H1 (cell line): ENCODE results near the gene CRYBB2.
"Not testable (repeated sequence)": the region's sequence is repeated elsewhere in the genome, so short reads cannot be mapped to it uniquely, and the experiment has no call there.

Experiments used
- HDAC2 ChIP-seq, 2 experiments: fragments of 300-600 bp in 1 of 2; sonication (generic) in 1 of 2; IDR thresholded peaks; 2 replicates each; pipeline ENCODE4 v1.6.1; 2011 to 2012; ENCODE audit warnings: low read depth in 2 of 2, low read length in 2 of 2, mild to moderate bottlenecking in 2 of 2, moderate library complexity in 2 of 2, borderline replicate concordance in 1 of 2, inconsistent platforms in 1 of 2
- POLR2AphosphoS5 ChIP-seq: IDR thresholded peaks from 2 replicates; pipeline ENCODE4 v1.6.1; 2011; ENCODE audit warnings: low read depth, low read length
- RAD21 ChIP-seq, 2 experiments: IDR thresholded peaks in 1 of 2; conservative IDR thresholded peaks in 1 of 2; 2 replicates each; pipeline ENCODE4 v1.6.1; 2011; ENCODE audit warnings: low read depth in 2 of 2, low read length in 2 of 2, improper control_type of control experiment in 1 of 2, inconsistent platforms in 1 of 2, mild to moderate bottlenecking in 1 of 2, moderate library complexity in 1 of 2
- RNF2 ChIP-seq: fragments of 200-900, 300-1000 bp; sonication (generic); IDR thresholded peaks from 2 replicates; pipeline ENCODE4 v1.7.1; 2016; ENCODE audit warnings: borderline replicate concordance, low read depth, mild to moderate bottlenecking, antibody characterized with exemption, low read length; ENCODE audit not compliant: poor library complexity, severe bottlenecking; ENCODE audit errors: missing control alignments
- SIN3A ChIP-seq, 2 experiments: IDR thresholded peaks in 1 of 2; conservative IDR thresholded peaks in 1 of 2; 2 replicates each; pipeline ENCODE4 v1.6.1; 2011 to 2012; ENCODE audit warnings: low read length in 2 of 2, improper control_type of control experiment in 1 of 2, low read depth in 1 of 2, mild to moderate bottlenecking in 1 of 2
- TAF1 ChIP-seq: IDR thresholded peaks from 2 replicates; pipeline ENCODE4 v1.6.1; 2011; ENCODE audit warnings: mild to moderate bottlenecking, low read depth, low read length
- TBP ChIP-seq: IDR thresholded peaks from 2 replicates; pipeline ENCODE4 v1.6.1; 2011; ENCODE audit warnings: low read depth, low read length, improper control_type of control experiment
- TCF12 ChIP-seq: IDR thresholded peaks from 2 replicates; pipeline ENCODE4 v1.6.1; 2011; ENCODE audit warnings: low read depth, mild to moderate bottlenecking, low read length
- YY1 ChIP-seq: IDR thresholded peaks from 2 replicates; pipeline ENCODE4 v1.6.1; 2011; ENCODE audit warnings: low read depth, mild to moderate bottlenecking, low read length
- TF ChIP-seq, protein P1 (sequence below): IDR thresholded peaks from 2 replicates; pipeline ENCODE4 v1.6.1; 2012; ENCODE audit warnings: inconsistent platforms
- TF ChIP-seq, protein P2 (sequence below), 3 experiments: IDR thresholded peaks; 1 replicate in 2 of 3; 2 replicates in 1 of 3; pipeline versions ENCODE4 v1.5.1 to v1.6.1; 2011; ENCODE audit warnings: low read length in 3 of 3, mild to moderate bottlenecking in 3 of 3, inconsistent platforms in 2 of 3, low read depth in 1 of 3, moderate library complexity in 1 of 3; ENCODE audit not compliant: insufficient read depth in 1 of 3; ENCODE audit errors: control extremely low read depth in 1 of 3
- TF ChIP-seq, protein P3 (sequence below): IDR thresholded peaks from 2 replicates; pipeline ENCODE4 v1.6.1; 2011; ENCODE audit warnings: low read length, improper control_type of control experiment

DNA sequence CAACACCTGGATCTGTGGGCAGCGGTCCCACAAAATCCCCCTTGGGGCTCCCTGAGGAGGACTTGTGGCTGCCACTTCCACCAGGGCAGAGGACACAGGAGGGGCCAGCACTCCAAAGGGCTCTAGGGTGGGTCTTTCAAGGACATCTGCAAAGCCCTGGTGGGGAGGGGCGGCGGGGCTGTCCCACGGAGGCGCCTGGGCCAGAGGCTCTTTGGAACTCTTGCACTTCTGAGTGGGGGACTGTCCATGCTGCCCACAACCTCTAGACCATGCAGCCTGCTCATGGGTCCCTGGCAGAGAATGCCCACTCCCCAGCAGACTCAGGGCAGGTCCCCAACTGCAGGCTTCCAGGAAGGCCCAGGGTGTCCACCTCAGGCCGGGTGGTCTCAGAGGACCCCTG, 41.1 kb upstream of the CRYBB2 start:
- not testable (repeated sequence) for TF ChIP-seq TAF1; POLR2AphosphoS5; SIN3A (conservative IDR thresholded peaks at IDR 0.05 in 1 of 2, IDR thresholded peaks at IDR 0.05 in 1 of 2; ENCODE audit: low read depth in 1 of 2, low read length in 2 of 2); TCF12; RNF2; HDAC2 (IDR thresholded peaks at IDR 0.05; ENCODE audit: borderline replicate concordance in 1 of 2, low read depth in 2 of 2, low read length in 2 of 2); TBP; YY1; RAD21 (IDR thresholded peaks at IDR 0.05 in 1 of 2, conservative IDR thresholded peaks at IDR 0.05 in 1 of 2; ENCODE audit: low read depth in 2 of 2, low read length in 2 of 2)
- TF ChIP-seq, protein P1, sequence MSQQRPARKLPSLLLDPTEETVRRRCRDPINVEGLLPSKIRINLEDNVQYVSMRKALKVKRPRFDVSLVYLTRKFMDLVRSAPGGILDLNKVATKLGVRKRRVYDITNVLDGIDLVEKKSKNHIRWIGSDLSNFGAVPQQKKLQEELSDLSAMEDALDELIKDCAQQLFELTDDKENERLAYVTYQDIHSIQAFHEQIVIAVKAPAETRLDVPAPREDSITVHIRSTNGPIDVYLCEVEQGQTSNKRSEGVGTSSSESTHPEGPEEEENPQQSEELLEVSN: not testable (repeated sequence)
- TF ChIP-seq, protein P2, sequence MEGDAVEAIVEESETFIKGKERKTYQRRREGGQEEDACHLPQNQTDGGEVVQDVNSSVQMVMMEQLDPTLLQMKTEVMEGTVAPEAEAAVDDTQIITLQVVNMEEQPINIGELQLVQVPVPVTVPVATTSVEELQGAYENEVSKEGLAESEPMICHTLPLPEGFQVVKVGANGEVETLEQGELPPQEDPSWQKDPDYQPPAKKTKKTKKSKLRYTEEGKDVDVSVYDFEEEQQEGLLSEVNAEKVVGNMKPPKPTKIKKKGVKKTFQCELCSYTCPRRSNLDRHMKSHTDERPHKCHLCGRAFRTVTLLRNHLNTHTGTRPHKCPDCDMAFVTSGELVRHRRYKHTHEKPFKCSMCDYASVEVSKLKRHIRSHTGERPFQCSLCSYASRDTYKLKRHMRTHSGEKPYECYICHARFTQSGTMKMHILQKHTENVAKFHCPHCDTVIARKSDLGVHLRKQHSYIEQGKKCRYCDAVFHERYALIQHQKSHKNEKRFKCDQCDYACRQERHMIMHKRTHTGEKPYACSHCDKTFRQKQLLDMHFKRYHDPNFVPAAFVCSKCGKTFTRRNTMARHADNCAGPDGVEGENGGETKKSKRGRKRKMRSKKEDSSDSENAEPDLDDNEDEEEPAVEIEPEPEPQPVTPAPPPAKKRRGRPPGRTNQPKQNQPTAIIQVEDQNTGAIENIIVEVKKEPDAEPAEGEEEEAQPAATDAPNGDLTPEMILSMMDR (IDR thresholded peaks at IDR 0.05; ENCODE audit: control extremely low read depth in 1 of 3, insufficient read depth in 1 of 3, low read depth in 1 of 3, low read length in 3 of 3): not testable (repeated sequence)
- TF ChIP-seq, protein P3, sequence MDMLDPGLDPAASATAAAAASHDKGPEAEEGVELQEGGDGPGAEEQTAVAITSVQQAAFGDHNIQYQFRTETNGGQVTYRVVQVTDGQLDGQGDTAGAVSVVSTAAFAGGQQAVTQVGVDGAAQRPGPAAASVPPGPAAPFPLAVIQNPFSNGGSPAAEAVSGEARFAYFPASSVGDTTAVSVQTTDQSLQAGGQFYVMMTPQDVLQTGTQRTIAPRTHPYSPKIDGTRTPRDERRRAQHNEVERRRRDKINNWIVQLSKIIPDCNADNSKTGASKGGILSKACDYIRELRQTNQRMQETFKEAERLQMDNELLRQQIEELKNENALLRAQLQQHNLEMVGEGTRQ: not testable (repeated sequence)
